AG09309 (cell line): ENCODE data around the gene TMEM204.

Experiments
- DNase-seq: peaks from one replicate; pipeline ENCODE4 v3.0.0-alpha.2; 2010; ENCODE audit warnings: low read depth
- H3K4me3 ChIP-seq: 2 replicates; pipeline ENCODE4 v1.5.1; 2011; ENCODE audit warnings: mild to moderate bottlenecking, low read depth, low read length, moderate library complexity; ENCODE audit not compliant: control insufficient read depth
- TF ChIP-seq, protein P1 (sequence below): IDR thresholded peaks from 2 replicates; pipeline ENCODE4 v1.5.1; 2011; ENCODE audit warnings: mild to moderate bottlenecking, low read depth, low read length, inconsistent platforms; ENCODE audit not compliant: insufficient read depth, control insufficient read depth; ENCODE audit errors: missing control alignments

The TMEM204 gene

DNA sequence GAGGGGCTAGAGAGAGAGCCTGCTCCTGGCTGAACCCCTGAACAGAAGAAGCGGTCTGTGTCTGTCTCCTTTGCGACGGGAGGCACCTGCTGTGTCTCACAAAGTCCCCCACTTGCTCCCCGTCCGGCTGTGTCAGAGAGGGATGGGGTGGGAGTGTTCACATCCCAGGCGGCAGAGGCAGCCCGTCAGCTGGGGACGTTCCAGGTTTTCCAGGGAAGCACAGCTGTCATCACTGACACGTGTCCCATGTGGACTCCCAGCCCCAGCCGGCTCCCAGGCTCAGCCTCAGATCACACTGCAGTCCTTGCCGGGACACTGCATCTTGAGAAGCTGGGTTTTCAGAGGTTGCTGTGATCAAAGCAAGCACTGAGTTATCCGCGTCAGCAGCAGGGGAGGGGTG lies 38.8 kb upstream of the TMEM204 start:
- DNase-seq: no peak
- TF ChIP-seq, protein P1, sequence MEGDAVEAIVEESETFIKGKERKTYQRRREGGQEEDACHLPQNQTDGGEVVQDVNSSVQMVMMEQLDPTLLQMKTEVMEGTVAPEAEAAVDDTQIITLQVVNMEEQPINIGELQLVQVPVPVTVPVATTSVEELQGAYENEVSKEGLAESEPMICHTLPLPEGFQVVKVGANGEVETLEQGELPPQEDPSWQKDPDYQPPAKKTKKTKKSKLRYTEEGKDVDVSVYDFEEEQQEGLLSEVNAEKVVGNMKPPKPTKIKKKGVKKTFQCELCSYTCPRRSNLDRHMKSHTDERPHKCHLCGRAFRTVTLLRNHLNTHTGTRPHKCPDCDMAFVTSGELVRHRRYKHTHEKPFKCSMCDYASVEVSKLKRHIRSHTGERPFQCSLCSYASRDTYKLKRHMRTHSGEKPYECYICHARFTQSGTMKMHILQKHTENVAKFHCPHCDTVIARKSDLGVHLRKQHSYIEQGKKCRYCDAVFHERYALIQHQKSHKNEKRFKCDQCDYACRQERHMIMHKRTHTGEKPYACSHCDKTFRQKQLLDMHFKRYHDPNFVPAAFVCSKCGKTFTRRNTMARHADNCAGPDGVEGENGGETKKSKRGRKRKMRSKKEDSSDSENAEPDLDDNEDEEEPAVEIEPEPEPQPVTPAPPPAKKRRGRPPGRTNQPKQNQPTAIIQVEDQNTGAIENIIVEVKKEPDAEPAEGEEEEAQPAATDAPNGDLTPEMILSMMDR: no peak
- H3K4me3 ChIP-seq: peak overlapping the region; percentile 17

- TF ChIP-seq, protein P1: no peak
- H3K4me3 ChIP-seq: no peak overlapping the region
- DNase-seq: no peak
These were observed 38.1 kb upstream of the TMEM204 start for GRCh38 chr16:1495211-1495888.

GRCh38 chr16:1495889-1496262 lies 37.6 kb upstream of the TMEM204 start:
- TF ChIP-seq, protein P1: no peak
- no peak overlapping the region for H3K4me3 ChIP-seq
- no peak for DNase-seq

DNA sequence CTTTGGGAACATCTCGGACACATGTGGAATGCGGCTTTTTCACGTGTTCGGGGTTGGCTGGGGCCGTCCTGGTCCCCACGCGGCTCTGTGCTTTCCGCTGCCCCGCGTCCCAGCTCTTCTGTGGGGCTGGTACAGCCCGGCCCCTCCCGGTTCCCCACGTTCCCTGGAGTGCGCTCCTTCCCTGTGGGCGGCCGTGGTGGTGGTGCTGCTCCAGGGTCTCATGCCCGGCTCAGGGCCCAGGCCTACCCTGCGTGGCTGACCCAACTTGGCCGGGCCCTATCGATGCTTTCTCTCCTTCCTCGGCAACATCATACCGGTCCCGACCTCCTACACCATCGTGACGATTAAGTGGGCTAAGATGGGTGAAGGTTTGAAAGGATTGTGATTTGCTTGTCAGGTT lies 37.0 kb upstream of the TMEM204 start:
- no peak overlapping the region for H3K4me3 ChIP-seq
- DNase-seq: no peak
- TF ChIP-seq, protein P1: no peak

- TF ChIP-seq, protein P1: no peak
- H3K4me3 ChIP-seq: no peak overlapping the region
These were observed 36.4 kb upstream of the TMEM204 start for GRCh38 chr16:1497014-1497598.

DNA sequence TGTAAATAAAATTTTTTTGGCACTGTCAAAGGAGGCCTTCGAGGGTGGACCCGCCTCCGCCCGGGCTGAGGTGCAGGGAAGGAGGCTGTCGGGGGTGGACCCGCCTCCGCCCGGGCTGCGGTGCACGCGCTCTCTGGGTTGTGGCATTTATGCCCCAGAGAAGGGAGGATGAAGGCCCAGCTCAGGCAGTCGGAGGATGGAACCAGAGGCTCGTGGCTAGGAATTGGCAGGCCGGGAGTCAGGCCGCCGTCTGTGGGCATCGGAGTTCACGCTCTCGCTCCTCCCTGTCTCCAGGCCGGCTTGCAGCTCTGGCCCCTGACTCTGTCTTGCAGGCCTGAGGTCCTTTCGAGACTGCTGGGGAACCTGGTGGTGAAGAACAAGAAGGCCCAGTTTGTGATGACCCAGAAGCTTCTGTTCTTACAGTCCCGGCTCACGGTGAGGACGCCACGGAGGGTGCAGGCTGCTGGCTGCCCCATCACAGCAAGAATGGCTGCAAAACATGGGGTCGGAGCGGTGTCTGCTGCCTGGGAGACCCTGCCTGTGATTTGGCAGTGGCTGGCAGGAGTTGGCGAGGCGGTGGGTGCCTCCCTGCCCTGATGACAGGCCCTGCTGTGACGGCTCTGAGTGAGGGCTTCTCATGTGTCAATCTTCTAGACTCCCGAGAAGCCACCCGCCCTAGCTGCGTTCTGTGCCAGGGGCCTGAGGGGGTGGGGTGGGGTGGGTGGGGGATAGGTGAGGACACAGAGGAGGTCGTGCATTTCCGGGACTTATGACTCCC lies 34.4 kb upstream of the TMEM204 start:
- no peak overlapping the region for H3K4me3 ChIP-seq
- TF ChIP-seq, protein P1: no peak
- no peak for DNase-seq

More at GRCh38 chr16:1497014-1497598, 36.4 kb upstream of the TMEM204 start:
- DNase-seq: no peak
